ENCODE measurements around the gene ACAD9.
"Not testable (repeated sequence)": the region's sequence is repeated elsewhere in the genome, so short reads cannot be mapped to it uniquely, and the experiment has no call there.

The ACAD9 gene

GRCh38 chr3:128879125-128879969 is at the start of gene ACAD9:
Gene ACAD9, plus strand, starts transcription at chr3:128879620. Its CDS starts 72 bp downstream, at chr3:128879692.
- DNase-seq (ENCODE audit: low spot score): peak; percentile 96

- not testable (repeated sequence) for DNase-seq (ENCODE audit: low spot score)
These were observed 49.3 kb upstream of the ACAD9 start for GRCh38 chr3:128829925-128830625.

- DNase-seq (ENCODE audit: low spot score): not testable (repeated sequence)
These were observed 48.7 kb upstream of the ACAD9 start for GRCh38 chr3:128830762-128831161.

- not testable (repeated sequence) for DNase-seq (ENCODE audit: low spot score)
These were observed 46.4 kb upstream of the ACAD9 start for GRCh38 chr3:128832979-128833378.

- DNase-seq (ENCODE audit: low spot score): no peak
These were observed 44.3 kb upstream of the ACAD9 start for GRCh38 chr3:128835096-128835495.

DNA sequence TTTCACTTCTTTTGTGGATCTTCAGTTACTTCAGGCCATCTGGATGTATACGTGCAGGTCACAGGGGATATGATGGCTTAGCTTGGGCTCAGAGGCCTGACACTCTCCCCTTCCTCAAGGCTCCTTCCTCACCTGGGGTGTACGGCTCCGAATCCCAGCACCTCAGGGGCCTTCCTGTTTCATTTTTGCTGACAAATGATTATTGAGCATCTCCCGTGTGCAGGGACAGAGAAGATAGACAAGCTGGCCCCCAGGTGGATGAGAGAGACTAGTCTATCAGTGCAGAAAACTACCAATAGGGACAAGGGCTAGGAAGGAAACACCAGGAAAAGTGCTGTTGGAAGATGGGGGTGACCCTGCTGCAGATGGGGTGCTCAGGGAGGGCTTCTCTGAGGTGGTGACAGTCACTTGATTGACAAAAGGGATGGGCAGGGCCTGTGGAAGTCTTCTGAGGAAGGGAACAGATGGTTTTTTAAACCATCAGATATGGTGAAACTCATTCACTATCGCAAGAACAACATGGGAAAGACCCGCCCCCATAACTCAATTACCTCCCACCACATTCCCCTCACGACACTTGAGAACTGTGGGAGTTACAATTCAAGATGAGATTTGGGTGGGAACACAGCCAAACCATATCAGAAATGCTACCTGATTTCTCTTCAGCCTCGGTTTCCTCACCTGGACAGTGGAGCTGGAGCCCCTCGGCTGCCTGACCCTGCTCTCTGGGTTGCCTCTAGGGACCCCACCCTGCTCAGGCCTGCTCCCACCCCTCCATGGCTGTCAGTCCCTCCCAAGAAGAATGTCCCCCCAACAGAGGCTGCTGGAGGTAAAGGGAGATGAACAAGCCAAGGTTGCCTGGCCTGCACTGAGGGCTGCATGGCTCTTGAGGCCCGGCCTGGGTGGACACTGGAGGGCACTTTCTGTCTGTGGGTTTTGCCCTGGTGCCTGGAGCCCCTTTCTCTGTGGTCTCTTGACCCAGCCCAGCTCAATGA is 37.2 kb upstream of the ACAD9 start:
- no peak for DNase-seq (ENCODE audit: low spot score)

DNA sequence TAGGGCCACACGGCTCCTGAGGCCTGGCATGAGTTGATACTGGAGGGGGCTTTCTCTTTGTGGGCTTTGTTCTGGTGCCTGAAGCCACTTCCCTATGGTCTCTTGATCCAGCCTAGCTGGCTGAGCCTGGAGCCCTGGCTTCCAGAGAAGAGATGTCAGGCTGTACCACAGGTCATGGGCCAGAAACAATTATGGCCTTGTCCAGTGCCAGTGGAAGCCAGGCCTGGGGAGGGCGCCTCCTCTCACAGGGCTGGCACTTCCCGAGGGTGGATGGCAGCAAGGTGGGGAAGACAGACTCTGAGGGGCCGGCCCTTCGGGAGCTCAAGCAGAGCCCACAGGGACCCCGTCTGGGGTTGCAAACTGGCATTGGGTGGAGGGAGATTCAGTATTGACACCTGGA is 34.9 kb upstream of the ACAD9 start:
- no peak for DNase-seq (ENCODE audit: low spot score)

DNA sequence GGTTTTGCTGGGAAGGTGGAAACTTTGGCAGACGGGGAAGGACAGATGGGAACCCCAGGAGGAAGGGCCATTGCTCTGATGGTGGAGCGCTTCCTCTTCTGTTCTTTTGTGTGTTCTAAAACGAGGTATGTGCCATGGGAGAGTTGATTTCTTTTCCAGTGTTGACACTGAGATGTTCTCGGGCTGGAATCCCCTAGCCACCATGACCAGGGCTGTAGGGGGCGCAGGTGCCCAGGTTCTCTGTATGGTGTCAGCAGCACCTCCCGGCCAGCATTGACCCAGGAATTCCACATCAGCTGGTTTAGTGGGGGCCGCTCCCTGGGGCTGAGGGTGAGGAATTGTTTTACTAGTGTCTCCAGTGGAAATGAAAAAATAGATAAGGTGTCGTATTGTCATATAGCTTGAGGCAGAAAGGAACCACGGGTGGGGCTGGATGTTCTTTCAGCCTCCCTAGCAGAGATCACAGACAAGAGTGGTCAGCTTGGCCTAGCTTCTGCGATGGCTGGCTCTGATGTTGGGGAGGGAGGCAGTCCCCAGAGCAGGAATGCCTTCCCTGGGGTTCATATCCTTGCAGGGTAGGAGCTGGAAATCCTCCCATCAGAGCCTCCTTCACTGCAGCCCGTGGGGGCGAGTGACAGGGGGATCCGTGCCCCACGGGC is 34.2 kb upstream of the ACAD9 start:
- DNase-seq (ENCODE audit: low spot score): no peak

GRCh38 chr3:128845778-128846485 is 33.5 kb upstream of the ACAD9 start:
- DNase-seq (ENCODE audit: low spot score): peak; percentile 82

DNA sequence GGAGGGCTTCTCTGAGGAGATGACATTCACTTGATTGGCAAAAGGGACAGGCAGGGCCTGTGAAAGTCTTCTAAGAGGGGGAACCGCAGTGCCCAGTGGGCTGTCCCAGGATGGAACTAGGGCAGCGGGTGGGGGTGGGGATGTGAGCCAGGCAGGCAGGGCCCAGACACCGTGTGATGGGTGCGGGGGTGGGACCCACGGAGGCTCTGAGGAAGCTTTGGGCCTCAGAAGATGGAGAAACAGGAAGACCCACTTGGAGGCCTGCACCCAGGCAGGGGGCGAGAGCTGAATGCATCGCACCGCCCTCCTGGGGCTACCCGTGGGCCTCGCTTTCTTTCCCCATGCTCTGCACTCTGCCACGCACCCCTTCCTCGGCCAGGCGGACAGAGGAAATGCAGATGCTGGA is 32.9 kb upstream of the ACAD9 start:
- no peak for DNase-seq (ENCODE audit: low spot score)

- DNase-seq (ENCODE audit: low spot score): no peak
These were observed 31.6 kb upstream of the ACAD9 start for GRCh38 chr3:128847666-128848370.

- no peak for DNase-seq (ENCODE audit: low spot score)
These were observed 30.5 kb upstream of the ACAD9 start for GRCh38 chr3:128848936-128849335.

GRCh38 chr3:128849911-128850455 is 29.4 kb upstream of the ACAD9 start:
- DNase-seq (ENCODE audit: low spot score): peak; percentile 24

DNA sequence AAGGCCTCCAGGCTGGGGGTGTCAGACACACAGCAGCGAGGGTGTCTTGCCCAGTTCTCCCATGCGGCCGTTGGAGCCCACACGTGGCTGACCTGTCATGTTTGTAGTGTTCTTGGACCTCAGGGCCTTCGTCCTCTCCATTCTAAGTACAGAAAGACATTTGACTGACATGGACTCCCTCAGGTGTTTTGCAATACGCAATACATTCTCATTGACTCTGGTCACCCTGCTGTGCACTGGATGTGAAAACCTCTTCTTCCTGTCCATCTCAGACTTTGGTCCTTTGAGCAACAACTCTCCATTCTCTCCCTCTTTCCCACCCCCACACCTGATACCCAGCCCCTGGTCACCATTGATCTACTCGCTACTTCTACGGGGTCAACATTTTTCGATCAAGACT is 28.9 kb upstream of the ACAD9 start:
- DNase-seq (ENCODE audit: low spot score): no peak

DNA sequence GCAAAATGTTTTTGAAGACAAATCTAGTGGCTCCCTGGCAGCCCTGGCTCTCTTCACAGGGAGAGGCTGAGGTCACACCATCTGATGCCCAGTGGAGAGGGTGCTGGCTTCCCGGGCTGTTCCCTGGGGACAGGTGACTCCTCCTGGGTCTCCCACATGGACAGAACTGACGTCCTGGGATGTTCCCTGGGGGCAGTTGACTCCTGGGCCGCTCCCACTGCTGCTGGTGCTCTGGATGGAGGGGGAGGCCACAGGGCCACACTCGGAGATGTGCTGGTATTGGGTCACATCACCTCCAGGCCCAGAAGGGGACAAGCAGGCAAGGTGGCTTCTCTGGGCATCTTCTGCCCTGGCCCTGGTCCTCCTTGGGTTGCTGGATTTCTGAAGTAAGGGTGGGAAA is 27.8 kb upstream of the ACAD9 start:
- no peak for DNase-seq (ENCODE audit: low spot score)

GRCh38 chr3:128853826-128854225 is 25.6 kb upstream of the ACAD9 start:
- no peak for DNase-seq (ENCODE audit: low spot score)

DNA sequence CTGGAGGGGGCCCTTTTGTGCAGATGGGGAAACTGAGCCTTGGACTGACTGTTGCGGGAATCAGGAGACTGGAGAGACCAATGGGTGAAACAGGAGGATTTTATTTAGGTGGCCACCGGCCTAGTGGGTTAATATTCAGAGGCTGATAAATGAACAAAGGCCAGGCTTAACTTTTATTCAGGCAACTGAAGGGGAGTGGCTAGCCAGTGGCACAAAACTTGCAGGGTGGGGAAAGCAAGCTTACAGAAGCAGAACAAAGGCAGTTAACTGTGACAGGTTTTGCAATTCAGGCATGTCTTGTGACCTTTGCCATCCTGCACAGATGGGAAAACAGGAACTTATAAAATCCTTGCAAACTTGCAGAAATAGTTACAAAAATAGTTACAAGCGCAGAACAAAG is 24.9 kb upstream of the ACAD9 start:
- DNase-seq (ENCODE audit: low spot score): no peak

GRCh38 chr3:128855569-128855968 is 23.9 kb upstream of the ACAD9 start:
- no peak for DNase-seq (ENCODE audit: low spot score)

GRCh38 chr3:128858167-128858566 is 21.3 kb upstream of the ACAD9 start:
- DNase-seq (ENCODE audit: low spot score): no peak

- no peak for DNase-seq (ENCODE audit: low spot score)
These were observed 19.8 kb upstream of the ACAD9 start for GRCh38 chr3:128859630-128860029.

All from SW480 (cell line).